HG03060 (cell line): ENCODE results near the gene SRSF4.

Experiments used
- ATAC-seq: cut with Tn5 transposase; IDR thresholded peaks from one replicate; pipeline ENCODE4 v1.9.1; 2021; ENCODE audit warnings: low read depth, moderate number of reproducible peaks; ENCODE audit not compliant: unreplicated experiment

The SRSF4 gene

DNA sequence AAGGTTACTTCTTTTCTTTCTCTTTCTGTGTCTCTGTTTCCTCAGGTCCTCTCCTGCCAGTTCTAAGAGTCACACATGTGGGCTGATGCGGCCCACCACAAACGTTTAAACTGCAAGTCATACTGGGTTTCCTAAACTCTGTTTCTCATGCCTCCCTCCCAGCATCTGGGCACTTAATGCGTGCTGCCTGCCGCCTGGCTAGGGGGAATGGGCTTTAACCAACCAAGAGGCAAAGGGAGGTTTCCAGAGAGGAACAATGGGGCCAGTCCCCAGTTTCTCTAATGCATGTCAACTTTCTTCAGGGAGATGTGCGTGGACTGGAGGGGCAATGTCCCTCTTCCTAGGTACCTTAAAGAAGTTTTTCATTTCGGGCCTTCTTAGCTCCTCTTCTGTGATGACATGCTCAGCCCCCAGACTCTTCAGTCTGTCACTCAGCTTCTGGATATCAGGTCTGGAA lies 19.9 kb upstream of the SRSF4 start:
- ATAC-seq = no peak

DNA sequence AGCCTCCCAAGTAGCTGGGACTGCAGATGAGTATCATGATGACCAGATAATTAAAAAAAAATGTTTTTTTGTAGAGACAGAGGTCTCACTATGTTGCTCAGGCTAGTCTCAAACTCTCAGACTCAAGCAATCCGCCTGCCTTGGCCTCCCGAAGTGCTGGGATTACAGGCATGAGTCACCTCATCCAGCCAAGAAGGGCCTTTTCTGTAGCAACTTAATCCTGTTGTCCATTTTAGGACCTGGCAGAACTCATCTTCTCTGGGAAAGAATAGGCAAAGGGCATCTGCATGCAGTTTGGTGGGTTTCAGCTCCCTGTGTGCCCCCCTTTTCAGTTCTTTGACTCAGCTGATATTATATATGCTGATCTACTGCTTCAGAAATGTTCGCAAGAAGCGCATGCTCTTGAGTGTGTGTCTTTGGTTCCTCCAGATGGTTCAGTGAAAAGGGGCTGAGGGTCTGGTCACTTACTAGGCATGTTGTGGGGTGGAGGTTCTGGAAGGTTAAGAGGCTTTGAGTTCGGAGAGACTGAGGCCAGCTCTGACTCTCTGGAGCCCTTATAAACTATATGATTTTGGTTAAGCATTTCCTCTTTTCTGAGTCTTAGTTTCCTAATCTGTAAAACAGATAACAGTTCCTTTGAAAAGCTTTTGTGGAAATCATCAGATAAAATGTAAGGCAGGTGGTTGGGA lies 19.4 kb upstream of the SRSF4 start:
- no peak for ATAC-seq

DNA sequence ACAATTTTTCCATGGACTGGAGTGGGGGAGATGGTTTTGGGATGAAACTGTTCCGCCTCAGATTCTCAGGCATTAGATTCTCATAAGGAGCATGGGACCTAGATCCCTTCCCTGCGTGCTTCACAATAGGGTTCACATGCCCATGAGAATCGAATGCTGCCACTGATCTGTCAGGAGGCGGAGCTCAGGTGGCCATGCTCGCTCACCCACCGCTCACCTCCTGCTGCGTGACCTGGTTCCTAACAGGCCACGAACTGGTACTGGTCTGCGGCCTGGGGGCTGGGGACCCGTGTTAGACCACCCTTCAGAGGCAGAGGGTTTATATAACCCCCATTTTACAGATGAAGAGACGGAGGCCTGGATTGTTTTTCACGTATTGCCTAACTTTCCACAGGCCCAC lies 16.3 kb upstream of the SRSF4 start:
- ATAC-seq = no peak

DNA sequence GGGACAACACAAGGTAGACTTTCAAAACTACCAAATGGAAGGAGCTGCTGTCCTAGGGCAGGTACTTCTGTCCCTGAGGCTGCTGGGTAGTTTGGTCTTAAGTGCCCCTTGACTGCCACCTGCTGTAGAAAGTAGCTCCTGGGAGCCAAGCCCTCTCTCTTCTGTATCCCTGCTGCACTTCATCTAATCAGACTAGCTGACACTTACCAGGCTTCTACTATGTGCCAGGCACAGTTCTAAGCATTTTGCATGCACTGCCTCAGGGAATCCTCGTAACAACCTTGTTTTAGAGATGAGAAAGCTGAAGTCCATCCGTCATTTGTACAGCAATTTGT lies 15.9 kb upstream of the SRSF4 start:
- no peak for ATAC-seq

DNA sequence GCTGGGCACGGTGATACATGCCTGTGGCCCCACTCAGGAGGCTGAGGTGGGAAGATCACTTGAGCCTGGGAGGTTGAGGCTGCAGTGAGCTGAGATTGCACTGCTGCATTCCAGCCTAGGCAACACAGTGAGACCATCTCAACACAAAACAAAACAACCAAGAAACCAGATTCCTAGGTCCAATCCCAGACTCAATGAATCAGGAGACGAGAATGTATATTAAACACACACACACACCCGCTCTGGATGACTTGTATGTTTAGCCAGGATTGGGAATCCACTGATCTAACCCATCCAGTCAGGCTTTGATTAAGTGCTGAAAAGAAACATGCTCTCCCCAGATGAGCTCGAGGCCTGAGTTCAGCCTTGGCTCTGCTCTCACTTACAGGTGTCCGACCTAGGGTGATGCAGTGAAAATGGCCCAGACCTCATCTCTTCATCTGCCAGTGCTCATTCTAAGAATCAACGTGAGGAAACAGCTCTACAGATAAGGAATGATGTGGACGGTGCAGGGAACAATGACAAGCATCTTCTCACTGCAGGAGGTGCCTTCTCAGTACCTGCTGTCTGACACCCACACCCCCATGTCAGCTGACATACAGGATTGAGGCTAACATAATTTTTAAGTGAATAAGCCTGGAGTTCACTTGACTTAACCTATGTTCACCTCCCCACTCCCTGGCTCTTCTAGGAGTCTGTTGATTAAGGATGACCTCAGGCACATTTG lies 15.3 kb upstream of the SRSF4 start:
- no peak for ATAC-seq

DNA sequence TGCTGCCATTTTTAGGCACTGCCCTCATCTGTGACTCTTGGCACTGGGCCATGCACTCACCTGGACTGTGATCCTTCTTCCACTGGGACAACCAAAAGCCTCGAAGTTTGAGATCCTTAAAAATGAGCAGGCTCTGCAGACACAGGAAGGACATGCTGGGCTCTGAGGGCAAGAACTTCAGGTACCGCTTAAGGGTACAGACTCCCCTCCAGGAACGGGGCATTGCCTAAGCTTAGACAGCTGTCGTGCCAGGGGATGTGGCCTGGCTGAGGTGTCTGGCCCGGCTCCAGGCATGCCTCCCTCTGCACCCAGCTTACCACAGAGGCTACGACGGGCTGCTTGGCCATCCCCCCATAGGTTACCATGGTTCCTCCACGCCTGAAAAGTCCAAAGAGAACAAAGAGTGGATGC lies 14.2 kb upstream of the SRSF4 start:
- no peak for ATAC-seq

DNA sequence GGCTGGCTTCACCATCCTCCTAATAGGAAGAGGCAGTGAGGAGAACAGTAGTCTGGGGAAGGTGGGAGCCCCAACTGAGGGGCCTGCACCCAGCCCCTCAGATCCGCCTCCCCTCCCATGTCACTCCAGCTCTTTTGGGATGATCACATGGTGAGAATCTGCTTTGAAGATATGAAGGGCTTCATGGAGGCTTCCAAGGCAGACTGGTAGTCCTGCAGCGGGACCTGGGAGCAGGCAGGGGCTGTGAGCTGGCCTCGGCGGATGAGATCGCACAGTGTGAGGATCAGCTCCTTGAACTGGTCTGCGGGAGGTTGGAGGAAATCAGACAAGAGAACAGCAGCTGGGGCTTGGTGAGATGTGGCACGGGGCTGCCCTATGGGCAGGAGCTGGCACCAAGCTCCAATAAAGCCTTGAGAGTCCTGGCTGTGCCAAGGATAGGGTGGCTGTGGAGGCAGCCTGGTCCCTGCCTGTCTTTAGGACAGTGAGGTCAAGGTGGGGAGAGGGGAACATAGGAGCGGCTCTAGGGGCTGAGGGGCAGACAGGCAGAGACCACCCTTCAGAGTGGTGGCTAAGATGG lies 12.3 kb upstream of the SRSF4 start:
- no peak for ATAC-seq

DNA sequence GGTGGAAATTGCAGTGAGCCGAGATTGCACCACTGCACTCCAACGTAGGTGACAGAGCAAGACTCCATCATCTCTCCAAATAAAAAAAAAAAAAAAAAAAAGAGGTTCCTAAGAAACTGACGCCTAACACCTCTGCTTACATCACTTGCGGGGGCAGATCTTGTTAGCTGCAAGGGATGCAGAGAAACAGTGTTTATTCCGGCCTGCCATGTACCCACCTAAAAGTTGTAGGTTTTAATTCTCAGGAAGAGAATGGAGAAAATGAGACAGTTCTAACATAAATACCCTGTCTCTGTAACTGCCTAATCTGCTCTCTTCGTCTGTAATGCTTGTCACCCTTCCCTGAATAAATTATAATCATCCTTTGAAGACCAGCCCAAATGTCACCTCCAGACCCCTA lies 9.0 kb upstream of the SRSF4 start:
- ATAC-seq = no peak

DNA sequence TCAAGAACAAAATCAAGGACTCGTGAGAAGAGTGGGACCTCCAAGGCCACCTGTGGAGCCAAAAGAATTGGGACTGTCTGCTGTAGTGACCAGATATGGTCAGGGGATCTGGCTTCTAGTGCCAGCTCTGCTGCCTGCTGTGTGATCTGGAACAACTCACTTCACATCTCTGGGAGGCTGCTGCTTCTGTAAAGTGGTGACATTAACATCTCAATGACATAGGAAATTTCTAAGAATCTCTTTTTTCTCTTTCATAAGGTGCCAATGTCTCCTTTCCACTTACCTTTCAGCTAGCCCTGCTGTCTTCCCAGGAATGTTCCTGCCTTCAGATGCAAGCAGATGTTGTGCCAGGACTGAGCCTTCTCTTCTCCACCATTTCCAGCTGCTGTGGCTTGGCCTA lies 5.0 kb upstream of the SRSF4 start:
- ATAC-seq = no peak

DNA sequence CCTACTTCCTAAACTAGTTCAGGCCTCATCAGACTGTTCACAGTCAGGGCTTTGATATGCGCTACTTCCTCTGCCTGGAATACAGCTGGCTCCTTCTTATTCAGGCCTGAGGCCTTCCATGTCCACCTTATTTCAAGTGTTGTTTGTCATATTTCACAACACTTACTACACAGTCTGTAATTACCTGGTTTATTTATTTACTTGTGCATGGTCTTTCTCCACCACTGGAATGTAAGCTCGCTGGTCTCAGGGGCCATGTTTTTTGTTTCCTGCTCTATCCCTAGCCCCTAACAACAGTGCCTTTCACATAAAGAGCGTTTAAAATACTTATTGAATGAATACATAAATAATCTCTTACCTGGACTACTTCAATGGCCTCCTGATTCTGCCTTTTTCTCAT lies 4.6 kb upstream of the SRSF4 start:
- no peak for ATAC-seq

DNA sequence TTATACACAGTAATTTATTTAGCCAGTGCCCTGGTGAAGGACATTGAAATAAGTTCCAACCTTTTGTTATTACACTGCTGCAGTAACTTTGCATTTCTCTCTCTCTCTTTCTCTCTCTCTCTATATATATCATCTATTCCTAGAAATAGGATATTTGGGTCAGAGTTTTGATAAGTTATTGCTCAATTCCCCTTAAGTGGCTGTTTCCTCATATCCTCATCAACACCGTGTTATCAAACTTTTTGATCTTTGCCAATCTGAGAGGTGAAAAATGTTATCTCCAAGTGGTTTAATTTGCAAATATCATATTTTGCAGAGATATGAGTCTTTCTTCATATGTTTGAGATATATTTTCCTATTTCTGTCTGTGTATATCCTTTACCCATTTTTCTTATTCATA lies 1.6 kb upstream of the SRSF4 start:
- ATAC-seq = no peak

DNA sequence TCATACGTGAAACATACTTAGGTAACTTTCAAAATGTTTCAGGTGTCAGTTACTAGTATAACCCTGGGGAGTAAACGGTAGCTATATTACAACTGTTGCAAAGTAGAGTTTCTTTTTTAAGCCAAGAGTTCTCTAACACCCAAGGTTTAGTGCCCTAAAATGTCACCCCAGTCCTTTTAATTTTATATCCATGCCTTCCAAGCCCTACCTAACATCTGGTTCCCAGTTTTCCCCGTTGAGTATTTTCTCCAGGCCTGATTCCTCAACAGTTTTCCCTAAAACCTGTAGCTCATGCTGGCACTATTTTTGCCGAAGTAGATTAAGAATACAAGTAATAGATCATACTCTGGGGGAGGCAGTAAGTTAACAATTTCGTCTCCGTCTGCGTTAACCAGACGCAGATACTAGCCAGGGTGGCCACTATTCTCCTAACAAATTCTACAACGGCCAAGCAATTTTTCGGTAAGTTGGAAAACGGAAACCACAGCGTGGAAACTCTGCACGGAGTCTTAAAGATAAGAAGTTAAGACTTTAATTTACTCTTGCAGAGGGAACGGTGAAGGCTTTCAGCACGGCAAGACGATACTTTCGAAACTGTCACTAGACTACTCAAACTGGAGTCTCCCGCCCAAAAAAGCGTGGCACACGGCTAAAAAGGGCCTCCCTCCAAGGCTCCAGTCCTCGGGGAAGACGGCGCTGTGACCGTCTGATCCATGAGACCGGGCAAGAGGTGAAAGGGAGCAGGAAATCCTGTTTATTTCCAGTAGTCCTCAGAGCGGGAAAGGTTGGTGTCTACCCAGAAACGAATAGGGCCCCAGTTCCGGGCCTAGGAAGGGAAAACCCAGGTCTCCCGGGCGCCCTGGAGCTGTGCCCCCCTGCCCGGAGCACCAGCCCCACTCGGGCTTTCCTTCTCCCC lies 945 bp downstream of the SRSF4 start:
- ATAC-seq = no peak

DNA sequence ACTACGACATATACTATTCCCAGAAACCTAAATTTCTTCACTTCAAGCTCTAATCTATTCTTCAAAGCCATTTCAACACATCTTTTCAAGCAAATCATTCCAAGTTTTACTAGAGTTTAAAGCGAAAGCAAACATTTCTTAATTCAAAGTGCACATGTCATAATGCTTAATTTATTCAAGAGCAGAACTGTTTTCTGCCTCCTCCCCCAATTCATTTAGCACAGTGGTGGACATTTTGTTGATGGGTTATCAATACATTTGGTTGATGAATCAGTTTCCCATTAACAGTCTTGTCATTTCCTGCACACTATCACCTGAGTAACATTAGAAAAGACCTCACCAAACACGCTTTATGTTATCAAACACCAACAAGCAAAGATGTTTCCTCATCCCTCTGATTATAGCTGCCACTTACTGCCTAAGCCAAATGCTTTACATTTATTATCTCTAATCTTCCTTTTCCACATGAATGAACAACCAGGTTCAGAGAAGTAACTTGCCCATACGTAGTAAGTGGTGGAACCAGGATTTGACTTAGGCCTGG lies 2.0 kb downstream of the SRSF4 start:
- ATAC-seq = no peak

DNA sequence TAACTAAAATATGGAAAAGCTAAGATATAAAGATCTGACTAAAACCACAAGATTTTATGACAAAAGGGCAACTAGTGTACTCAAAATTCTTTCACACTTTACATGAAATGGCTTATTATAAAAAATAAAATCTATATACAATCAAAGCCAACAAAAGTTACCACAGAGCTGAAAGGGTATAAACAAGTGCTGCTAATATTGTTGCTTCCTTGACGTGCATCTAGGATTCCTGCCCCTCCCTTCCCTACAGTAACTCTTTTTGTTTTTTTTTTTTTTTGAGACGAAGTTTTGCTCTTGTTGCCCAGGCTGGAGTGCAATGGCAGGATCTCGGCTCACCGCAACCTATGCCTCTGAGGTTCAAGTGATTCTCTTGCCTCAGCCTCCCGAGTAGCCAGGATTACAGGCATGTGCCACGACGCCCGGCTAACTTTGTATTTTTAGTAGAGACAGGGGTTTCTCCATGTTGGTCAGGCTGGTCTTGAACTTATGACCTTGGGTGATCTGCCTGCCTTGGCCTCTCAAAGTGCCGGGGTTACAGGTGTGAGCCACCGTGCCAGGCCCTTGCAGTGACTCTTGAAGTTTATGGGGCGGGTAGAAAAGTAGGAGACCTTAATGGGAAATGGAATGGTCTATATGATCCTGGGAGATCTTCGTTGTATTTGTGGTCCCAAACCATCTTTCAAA lies 4.5 kb downstream of the SRSF4 start:
- no peak for ATAC-seq

DNA sequence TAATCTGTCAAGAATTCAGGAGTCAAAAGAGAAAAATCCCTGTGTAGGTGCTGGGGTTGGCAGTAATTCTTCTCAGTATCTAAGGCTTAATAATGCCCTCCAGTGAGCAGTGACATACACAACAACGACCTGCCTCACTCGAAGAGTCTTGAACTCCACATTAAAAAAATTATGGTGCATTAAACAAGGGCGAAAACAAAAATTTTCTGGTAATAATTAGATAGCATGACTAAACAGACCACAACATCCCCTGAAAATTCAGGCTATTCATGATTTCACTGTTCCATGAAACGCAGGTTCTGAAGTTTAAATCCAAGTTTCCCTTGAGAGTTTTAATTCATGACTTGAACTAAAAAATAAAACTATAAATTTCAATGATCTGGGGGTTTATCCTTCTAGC lies 5.1 kb downstream of the SRSF4 start:
- no peak for ATAC-seq

DNA sequence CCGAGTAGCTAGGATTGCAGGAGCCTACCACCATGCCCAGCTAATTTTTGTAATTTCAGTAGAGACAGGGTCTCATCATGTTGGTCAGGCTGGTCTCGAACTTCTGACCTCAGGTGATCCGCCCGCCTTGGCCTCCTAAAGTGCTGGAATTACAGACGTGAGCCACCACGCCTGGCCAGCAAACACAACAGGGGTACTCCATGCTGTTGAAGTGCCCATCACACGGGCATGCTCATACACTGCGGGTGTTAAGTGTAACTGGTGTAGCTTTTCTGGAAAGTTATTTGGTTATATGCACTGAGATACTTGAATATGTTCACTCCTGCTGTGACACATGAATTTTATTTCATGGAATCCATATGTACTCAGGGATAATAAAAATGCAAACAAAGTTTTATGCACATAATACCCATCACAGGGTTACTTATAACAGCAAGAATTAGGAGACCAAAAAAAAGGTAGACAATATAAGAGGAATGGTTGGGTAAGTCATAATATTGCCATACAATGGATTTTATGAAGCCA lies 9.2 kb downstream of the SRSF4 start:
- no peak for ATAC-seq

DNA sequence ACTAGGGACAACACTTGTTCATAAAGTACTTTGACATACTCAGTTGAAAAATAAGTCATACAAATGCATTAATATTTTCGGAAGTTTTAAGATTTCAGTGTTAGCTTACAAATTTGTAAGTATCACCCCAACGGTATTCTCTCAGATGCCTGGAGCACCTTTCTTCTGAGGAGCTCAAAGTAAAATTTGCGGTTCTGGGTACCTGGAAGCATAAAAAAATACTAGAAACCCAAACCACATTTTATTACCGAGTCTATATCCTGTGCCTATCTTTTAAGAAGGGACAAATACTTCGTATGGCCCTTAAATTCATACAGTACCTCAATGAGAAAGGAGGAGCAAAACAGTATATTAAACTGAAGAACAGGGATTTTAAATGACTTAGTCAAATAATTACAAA lies 10.2 kb downstream of the SRSF4 start:
- ATAC-seq = no peak

DNA sequence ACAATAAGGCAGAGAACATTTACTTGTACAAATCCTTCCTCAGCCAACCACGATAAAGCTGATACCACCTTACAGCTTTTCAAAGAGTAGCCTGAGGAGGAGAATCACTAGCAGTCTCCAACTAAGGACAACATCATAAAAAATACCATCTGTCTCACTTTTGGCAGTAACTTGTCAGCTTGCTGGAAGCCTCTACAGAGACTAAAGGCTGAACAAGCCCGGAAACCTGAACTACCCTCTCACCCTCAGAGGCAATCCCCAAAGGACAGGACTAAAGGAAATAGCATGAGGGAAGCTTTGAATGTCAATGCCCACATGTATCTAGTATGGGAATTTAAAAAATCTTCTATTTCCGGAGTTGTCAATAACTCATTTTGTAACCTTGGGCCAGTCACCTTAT lies 10.6 kb downstream of the SRSF4 start:
- no peak for ATAC-seq

DNA sequence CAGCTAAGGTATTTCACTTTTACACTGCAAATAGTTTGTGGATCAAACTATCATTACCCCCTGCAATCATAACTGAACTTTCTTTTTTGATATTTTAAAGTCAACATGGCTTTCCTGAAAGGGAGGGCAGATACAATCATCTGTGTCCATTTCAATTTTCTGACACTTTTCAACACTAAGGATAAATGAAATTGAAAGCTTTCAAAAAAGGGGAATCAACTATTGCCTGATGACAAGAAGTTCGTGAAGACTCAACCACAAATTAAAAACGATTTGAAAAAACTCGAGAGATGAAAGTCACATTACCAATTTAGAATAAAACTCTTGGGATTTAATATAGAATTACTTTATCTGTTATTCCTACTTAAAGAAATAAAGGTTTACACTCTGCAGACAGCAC lies 11.7 kb downstream of the SRSF4 start:
- no peak for ATAC-seq

DNA sequence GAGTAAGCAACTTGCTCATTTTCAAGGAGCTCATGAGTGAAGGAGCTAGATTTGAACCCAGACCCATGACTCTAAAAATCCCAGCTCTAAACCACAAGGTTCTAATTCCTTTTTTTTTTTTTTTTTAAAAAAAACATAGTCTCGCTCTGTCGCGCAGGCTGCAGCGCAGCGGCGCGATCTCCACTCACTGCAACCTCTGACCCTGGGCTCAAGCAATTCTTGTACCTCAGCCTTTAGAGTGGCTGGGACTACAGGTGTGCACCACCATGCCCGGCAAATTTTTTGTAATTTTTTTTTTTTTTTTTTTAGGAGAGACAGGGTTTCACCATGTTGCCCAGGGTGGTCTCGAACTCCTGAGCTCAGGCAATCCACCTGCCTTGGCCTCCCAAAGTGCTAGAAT lies 13.8 kb downstream of the SRSF4 start:
- no peak for ATAC-seq
